Measurements from ENCODE around the gene OR8B2.

DNA sequence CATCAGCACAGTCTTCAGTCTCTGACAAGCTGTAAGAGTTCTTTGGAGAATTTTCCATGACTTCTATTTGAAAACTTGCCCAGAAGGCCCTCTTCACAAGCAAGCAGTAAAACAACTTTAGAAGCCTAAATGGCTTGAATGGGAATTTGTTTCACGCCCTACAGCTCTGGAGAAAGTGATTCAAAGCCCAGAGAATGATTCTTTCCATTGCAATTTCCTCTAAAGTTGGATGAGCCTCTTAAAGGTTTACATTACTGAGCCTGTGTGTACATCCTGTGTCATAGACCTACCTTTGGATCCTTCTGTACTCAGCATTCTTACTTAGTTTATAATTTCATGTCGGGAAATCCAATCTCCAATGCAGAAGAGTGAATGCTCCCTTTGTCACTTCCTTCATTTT, 21.3 kb upstream of the OR8B2 start:
- TF ChIP-seq, protein P1, sequence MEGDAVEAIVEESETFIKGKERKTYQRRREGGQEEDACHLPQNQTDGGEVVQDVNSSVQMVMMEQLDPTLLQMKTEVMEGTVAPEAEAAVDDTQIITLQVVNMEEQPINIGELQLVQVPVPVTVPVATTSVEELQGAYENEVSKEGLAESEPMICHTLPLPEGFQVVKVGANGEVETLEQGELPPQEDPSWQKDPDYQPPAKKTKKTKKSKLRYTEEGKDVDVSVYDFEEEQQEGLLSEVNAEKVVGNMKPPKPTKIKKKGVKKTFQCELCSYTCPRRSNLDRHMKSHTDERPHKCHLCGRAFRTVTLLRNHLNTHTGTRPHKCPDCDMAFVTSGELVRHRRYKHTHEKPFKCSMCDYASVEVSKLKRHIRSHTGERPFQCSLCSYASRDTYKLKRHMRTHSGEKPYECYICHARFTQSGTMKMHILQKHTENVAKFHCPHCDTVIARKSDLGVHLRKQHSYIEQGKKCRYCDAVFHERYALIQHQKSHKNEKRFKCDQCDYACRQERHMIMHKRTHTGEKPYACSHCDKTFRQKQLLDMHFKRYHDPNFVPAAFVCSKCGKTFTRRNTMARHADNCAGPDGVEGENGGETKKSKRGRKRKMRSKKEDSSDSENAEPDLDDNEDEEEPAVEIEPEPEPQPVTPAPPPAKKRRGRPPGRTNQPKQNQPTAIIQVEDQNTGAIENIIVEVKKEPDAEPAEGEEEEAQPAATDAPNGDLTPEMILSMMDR (IDR thresholded peaks at IDR 0.05), result no peak
- TF ChIP-seq EZH2 (IDR thresholded peaks at IDR 0.05; ENCODE audit: borderline replicate concordance, insufficient read depth, low read depth, low read length, poor library complexity, severe bottlenecking), result no peak

Data from B cell (primary cell).